Measurements from ENCODE around the gene PDE6D.

The PDE6D gene

GRCh38 chr2:231780909-231781797 lies at the start of gene PDE6D:
Gene PDE6D, minus strand, starts transcription at chr2:231781282. Its CDS starts 168 bp downstream, at chr2:231781114.
- peak; percentile 91 for DNase-seq (ENCODE audit: low read depth)

GRCh38 chr2:231821908-231822307 lies 40.8 kb upstream of the PDE6D start:
- no peak for DNase-seq (ENCODE audit: low read depth)

GRCh38 chr2:231820786-231821303 lies 39.8 kb upstream of the PDE6D start:
- no peak for DNase-seq (ENCODE audit: low read depth)

- DNase-seq (ENCODE audit: low read depth): no peak
These were observed 38.5 kb upstream of the PDE6D start for GRCh38 chr2:231819447-231820042.

GRCh38 chr2:231816327-231817026 lies 35.4 kb upstream of the PDE6D start:
- DNase-seq (ENCODE audit: low read depth): no peak

- DNase-seq (ENCODE audit: low read depth): no peak
These were observed 29.8 kb upstream of the PDE6D start for GRCh38 chr2:231810905-231811304.

- DNase-seq (ENCODE audit: low read depth): no peak
These were observed 25.9 kb upstream of the PDE6D start for GRCh38 chr2:231807020-231807419.

GRCh38 chr2:231803501-231804138 lies 22.5 kb upstream of the PDE6D start:
- DNase-seq (ENCODE audit: low read depth): no peak

- DNase-seq (ENCODE audit: low read depth): no peak
These were observed 19.5 kb upstream of the PDE6D start for GRCh38 chr2:231800493-231801091.

GRCh38 chr2:231795525-231796327 lies 14.6 kb upstream of the PDE6D start:
- no peak for DNase-seq (ENCODE audit: low read depth)

GRCh38 chr2:231794383-231794782 lies 13.3 kb upstream of the PDE6D start:
- no peak for DNase-seq (ENCODE audit: low read depth)

GRCh38 chr2:231791107-231791506 lies 10.0 kb upstream of the PDE6D start:
- no peak for DNase-seq (ENCODE audit: low read depth)

GRCh38 chr2:231786917-231787292 lies 5.8 kb upstream of the PDE6D start:
- no peak for DNase-seq (ENCODE audit: low read depth)

- peak; percentile 70 for DNase-seq (ENCODE audit: low read depth)
These were observed 5.3 kb upstream of the PDE6D start, which contains the start of gene COPS7B for GRCh38 chr2:231786177-231786916. Gene COPS7B, plus strand, starts transcription at chr2:231786445. Its CDS starts 2,126 bp downstream, at chr2:231788571.

GRCh38 chr2:231785822-231786176 lies 4.7 kb upstream of the PDE6D start:
- no peak for DNase-seq (ENCODE audit: low read depth)

GRCh38 chr2:231785413-231785812 lies 4.3 kb upstream of the PDE6D start:
- no peak for DNase-seq (ENCODE audit: low read depth)

- no peak for DNase-seq (ENCODE audit: low read depth)
These were observed 980 bp upstream of the PDE6D start for GRCh38 chr2:231781798-231782726.

- no peak for DNase-seq (ENCODE audit: low read depth)
These were observed 766 bp downstream of the PDE6D start for GRCh38 chr2:231780123-231780908.
